Effector memory CD8-positive, alpha-beta T cell (primary cell): ENCODE measurements around the gene DGKA.
"Not testable (repeated sequence)": the region's sequence is repeated elsewhere in the genome, so short reads cannot be mapped to it uniquely, and the experiment has no call there.

Source experiments
- ATAC-seq: fragments of 150-1000 bp; cut with Tn5 transposase; replicated peaks from 2 replicates; pipeline ENCODE4 v1.10.0; 2021; ENCODE audit warnings: mild to moderate bottlenecking, moderate library complexity
- DNase-seq, 3 experiments: peaks; one replicate each; pipeline ENCODE4 v3.0.0; 2021
- H3K27ac Mint-ChIP-seq, 2 donors: one replicate each; pipeline ENCODE4 v1.8.0; 2022; ENCODE audit warnings: mild to moderate bottlenecking in 2 of 2, mixed read lengths in 2 of 2, moderate library complexity in 2 of 2
- H3K27me3 Mint-ChIP-seq, 2 donors: one replicate each; pipeline ENCODE4 v1.8.0; 2022; ENCODE audit warnings: mixed read lengths in 2 of 2
- H3K36me3 Mint-ChIP-seq: one replicate; pipeline ENCODE4 v1.8.0; 2022; ENCODE audit warnings: mild to moderate bottlenecking, moderate library complexity, mixed read lengths; ENCODE audit not compliant: insufficient read depth
- H3K4me1 Mint-ChIP-seq, 2 donors: one replicate each; pipeline ENCODE4 v1.8.0; 2022; ENCODE audit warnings: low read depth in 2 of 2, mixed read lengths in 2 of 2
- H3K4me3 Mint-ChIP-seq, 2 donors: one replicate each; pipeline ENCODE4 v1.8.0; 2022; ENCODE audit warnings: mild to moderate bottlenecking in 2 of 2, mixed read lengths in 2 of 2, moderate library complexity in 2 of 2
- H3K9me3 Mint-ChIP-seq, 2 donors: one replicate each; pipeline ENCODE4 v1.8.0; 2022; ENCODE audit warnings: mixed read lengths in 2 of 2
- total RNA-seq, 9 experiments: gene quantifications; one replicate each; lab custom pipeline; 2026; lab: John Stamatoyannopoulos, UW

Gene DGKA
- 81.3 to 467 (median 255) reads per million in 9 experiments for total RNA-seq

- Mint-ChIP-seq H3K4me1 (peaks cover 58 to 78% of the 10 kb centered on the region in 2 donors), H3K36me3 (peaks cover 44% of the 10 kb centered on the region), H3K4me3 (peak within 1 kb of the TSS; percentile 96 to 99), H3K27ac (peak within 1 kb of the TSS; percentile 95 to 98), H3K9me3 (no peaks in the 10 kb centered on the region), H3K27me3 (no peaks in the 10 kb centered on the region)
- DNase-seq (peak; percentile 41 to 56 (median 45)), ATAC-seq (peak; percentile 20)
Observed at GRCh38 chr12:55930771-55931316, at the start of gene DGKA. TSS of gene DGKA (plus strand) at chr12:55931162. CDS start at chr12:55936504, 5,342 bp downstream.

- DNase-seq (no peak), ATAC-seq (no peak)
- H3K36me3 Mint-ChIP-seq: no peaks in the 10 kb centered on the region
- H3K4me1 Mint-ChIP-seq: no peaks in the 10 kb centered on the region
- H3K9me3 Mint-ChIP-seq: no peaks in the 10 kb centered on the region
- no peak overlapping the region for H3K27ac Mint-ChIP-seq
- H3K27me3 Mint-ChIP-seq: no peaks in the 10 kb centered on the region
- H3K4me3 Mint-ChIP-seq: no peak overlapping the region
Observed at GRCh38 chr12:55885113-55885512, 45.8 kb upstream of the DGKA start.

- DNase-seq: no peak
- H3K9me3 Mint-ChIP-seq: no peaks in the 10 kb centered on the region
- H3K4me1 Mint-ChIP-seq: no peaks in the 10 kb centered on the region
- no peak overlapping the region for H3K4me3 Mint-ChIP-seq
- H3K36me3 Mint-ChIP-seq: no peaks in the 10 kb centered on the region
- no peak overlapping the region for H3K27ac Mint-ChIP-seq
- no peak for ATAC-seq
- no peaks in the 10 kb centered on the region for H3K27me3 Mint-ChIP-seq
Observed at GRCh38 chr12:55891310-55891709, 39.7 kb upstream of the DGKA start.

GRCh38 chr12:55893723-55894122 lies 37.2 kb upstream of the DGKA start:
- Mint-ChIP-seq H3K9me3 (no peaks in the 10 kb centered on the region), H3K27ac (peak overlapping the region in 1 of 2 donors; percentile 20), H3K27me3 (no peaks in the 10 kb centered on the region), H3K4me3 (no peak overlapping the region), H3K36me3 (no peaks in the 10 kb centered on the region), H3K4me1 (no peaks in the 10 kb centered on the region)
- ATAC-seq (no peak), DNase-seq (no peak)

GRCh38 chr12:55899082-55899481 lies 31.9 kb upstream of the DGKA start:
- Mint-ChIP-seq H3K27me3 (no peaks in the 10 kb centered on the region), H3K27ac (peak overlapping the region; percentile 59 to 65), H3K4me1 (peaks cover 2 to 4% of the 10 kb centered on the region in 2 donors), H3K9me3 (no peaks in the 10 kb centered on the region), H3K36me3 (peaks cover 31% of the 10 kb centered on the region), H3K4me3 (no peak overlapping the region)
- DNase-seq (no peak), ATAC-seq (no peak)

- no peak for DNase-seq
- Mint-ChIP-seq H3K9me3 (no peaks in the 10 kb centered on the region), H3K36me3 (peaks cover 31% of the 10 kb centered on the region), H3K4me1 (peaks cover 2 to 4% of the 10 kb centered on the region in 2 donors), H3K4me3 (no peak overlapping the region), H3K27me3 (no peaks in the 10 kb centered on the region), H3K27ac (peak overlapping the region; percentile 70 to 84)
- no peak for ATAC-seq
Observed at GRCh38 chr12:55901881-55902490, 29.0 kb upstream of the DGKA start.

- peaks cover 3 to 13% of the 10 kb centered on the region in 2 donors for H3K4me1 Mint-ChIP-seq
- ATAC-seq (no peak), DNase-seq (no peak)
- no peak overlapping the region for H3K4me3 Mint-ChIP-seq
- H3K36me3 Mint-ChIP-seq: peaks cover 24% of the 10 kb centered on the region
- no peaks in the 10 kb centered on the region for H3K27me3 Mint-ChIP-seq
- H3K9me3 Mint-ChIP-seq: no peaks in the 10 kb centered on the region
- H3K27ac Mint-ChIP-seq: no peak overlapping the region
Observed at GRCh38 chr12:55906056-55906455, 24.9 kb upstream of the DGKA start.

- no peak for ATAC-seq
- H3K9me3 Mint-ChIP-seq: no peaks in the 10 kb centered on the region
- peak overlapping the region; percentile 30 to 39 for H3K27ac Mint-ChIP-seq
- no peaks in the 10 kb centered on the region for H3K27me3 Mint-ChIP-seq
- H3K4me3 Mint-ChIP-seq: no peak overlapping the region
- no peak for DNase-seq
- H3K4me1 Mint-ChIP-seq: peaks cover 10 to 19% of the 10 kb centered on the region in 2 donors
- peaks cover 20% of the 10 kb centered on the region for H3K36me3 Mint-ChIP-seq
Observed at GRCh38 chr12:55908726-55909512, 22.0 kb upstream of the DGKA start.

GRCh38 chr12:55909513-55909884 lies 21.5 kb upstream of the DGKA start:
- no peak overlapping the region for H3K4me3 Mint-ChIP-seq
- peaks cover 15 to 23% of the 10 kb centered on the region in 2 donors for H3K4me1 Mint-ChIP-seq
- H3K9me3 Mint-ChIP-seq: no peaks in the 10 kb centered on the region
- ATAC-seq (no peak), DNase-seq (no peak)
- peaks cover 26% of the 10 kb centered on the region for H3K36me3 Mint-ChIP-seq
- H3K27ac Mint-ChIP-seq: peak overlapping the region in 1 of 2 donors; percentile 39
- no peaks in the 10 kb centered on the region for H3K27me3 Mint-ChIP-seq

- no peak for ATAC-seq
- H3K4me3 Mint-ChIP-seq: no peak overlapping the region
Observed at GRCh38 chr12:55912908-55913307, 18.1 kb upstream of the DGKA start.

GRCh38 chr12:55915482-55915859 lies 15.5 kb upstream of the DGKA start:
- Mint-ChIP-seq H3K36me3 (peaks cover 47% of the 10 kb centered on the region), H3K4me1 (peaks cover 17 to 24% of the 10 kb centered on the region in 2 donors), H3K9me3 (no peaks in the 10 kb centered on the region), H3K27me3 (no peaks in the 10 kb centered on the region), H3K27ac (no peak overlapping the region), H3K4me3 (no peak overlapping the region)
- DNase-seq: no peak
- no peak for ATAC-seq

More at GRCh38 chr12:55912908-55913307, 18.1 kb upstream of the DGKA start:
- no peak for DNase-seq
- Mint-ChIP-seq H3K36me3 (peaks cover 40% of the 10 kb centered on the region), H3K27ac (peak overlapping the region; percentile 6 to 47), H3K27me3 (no peaks in the 10 kb centered on the region), H3K4me1 (peaks cover 19 to 33% of the 10 kb centered on the region in 2 donors), H3K9me3 (no peaks in the 10 kb centered on the region)

GRCh38 chr12:55919032-55919431 lies 11.9 kb upstream of the DGKA start:
- DNase-seq, H3K27me3 Mint-ChIP-seq, H3K27ac Mint-ChIP-seq, ATAC-seq, H3K4me3 Mint-ChIP-seq, H3K9me3 Mint-ChIP-seq: not testable (repeated sequence)
- Mint-ChIP-seq H3K4me1 (peaks cover 10 to 30% of the 10 kb centered on the region in 2 donors), H3K36me3 (peaks cover 49% of the 10 kb centered on the region)

- Mint-ChIP-seq H3K4me1 (peaks cover 22 to 44% of the 10 kb centered on the region in 2 donors), H3K27ac (peak overlapping the region; percentile 19 to 67), H3K4me3 (no peak overlapping the region), H3K36me3 (peaks cover 44% of the 10 kb centered on the region), H3K27me3 (no peaks in the 10 kb centered on the region), H3K9me3 (no peaks in the 10 kb centered on the region)
- DNase-seq: no peak
- ATAC-seq: no peak
Observed at GRCh38 chr12:55922126-55922525, 8.8 kb upstream of the DGKA start.
